Natural killer cell (primary cell): ENCODE measurements around the gene PIP5K1B. TPM values are rescaled to one million over a fixed set of nuclear protein-coding genes. Genes with fewer than 3 reads are reported as not detected.
A peak's percentile ranks its signal among the peaks of the same experiment; 100 is the strongest.

Experiments
- ATAC-seq, 3 donors: fragments of 150-1000 bp in 2 of 3; fragments of 200-7000 bp in 1 of 3; cut with Tn5 transposase; 1 replicate in 1 of 3; 2 replicates in 2 of 3; pipeline ENCODE4 v1.10.0; 2021; ENCODE audit warnings: mild to moderate bottlenecking in 2 of 3, moderate library complexity in 2 of 3
- DNase-seq, 2 donors: peaks; one replicate each; pipeline versions ENCODE4 v3.0.0 to v3.0.0-alpha.2; 2013 to 2021; ENCODE audit warnings: mixed read lengths in 1 of 2
- H3K27ac ChIP-seq: one replicate; pipeline ENCODE4 v1.5.1; 2013; ENCODE audit warnings: mild to moderate bottlenecking, low read length
- H3K27me3 ChIP-seq: one replicate; pipeline ENCODE4 v1.6.1; 2013; ENCODE audit warnings: low read length; ENCODE audit not compliant: control insufficient read depth, insufficient read depth
- H3K36me3 ChIP-seq: one replicate; pipeline ENCODE4 v1.6.1; 2013; ENCODE audit warnings: low read length; ENCODE audit not compliant: control insufficient read depth, insufficient read depth
- H3K4me1 ChIP-seq: one replicate; pipeline ENCODE4 v1.6.1; 2013; ENCODE audit warnings: low read length; ENCODE audit not compliant: control insufficient read depth, insufficient read depth
- H3K4me3 ChIP-seq: one replicate; pipeline ENCODE4 v1.5.1; 2013; ENCODE audit warnings: low read length
- H3K9me3 ChIP-seq: one replicate; pipeline ENCODE4 v1.6.1; 2013; ENCODE audit warnings: low read length; ENCODE audit not compliant: control insufficient read depth, insufficient read depth
- H3K27ac Mint-ChIP-seq, 2 donors: one replicate each; pipeline ENCODE4 v1.8.0; 2022; ENCODE audit warnings: mild to moderate bottlenecking in 2 of 2, mixed read lengths in 2 of 2, moderate library complexity in 1 of 2
- H3K27me3 Mint-ChIP-seq, 2 donors: one replicate each; pipeline ENCODE4 v1.8.0; 2022; ENCODE audit warnings: low read depth in 2 of 2, mixed read lengths in 2 of 2
- H3K36me3 Mint-ChIP-seq: one replicate; pipeline ENCODE4 v1.8.0; 2022; ENCODE audit warnings: mixed read lengths
- H3K4me1 Mint-ChIP-seq, 2 donors: one replicate each; pipeline ENCODE4 v1.8.0; 2022; ENCODE audit warnings: mixed read lengths in 2 of 2
- H3K4me3 Mint-ChIP-seq: one replicate; pipeline ENCODE4 v1.8.0; 2022; ENCODE audit warnings: mild to moderate bottlenecking, moderate library complexity, mixed read lengths
- H3K9me3 Mint-ChIP-seq, 2 donors: one replicate each; pipeline ENCODE4 v1.8.0; 2022; ENCODE audit warnings: mixed read lengths in 2 of 2
- WGBS: methylation state at CpG from one replicate; pipeline ENCODE4 v1.1.7; 2013; ENCODE audit warnings: missing lambda C conversion rate; ENCODE audit not compliant: insufficient coverage; 5-methylcytosine and 5-hydroxymethylcytosine counted together
- intact Hi-C: fragments of 100-400 bp; cut with micrococcal nuclease; formaldehyde crosslinking; loops from one replicate; pipeline ENCODE4 v1.14.2; 2022
- total RNA-seq, 4 donors: library from RNA; stranded (reverse); fragments of 120-200 nt in 1 of 4; gene quantifications; one replicate each; pipeline versions ENCODE4 v1.2.3 to v1.2.4, GENCODE V29; 2013 to 2022
- TF ChIP-seq, protein P1 (sequence below): fragments of 200-600 bp; IDR thresholded peaks from one replicate; pipeline ENCODE4 v1.8.0; 2022; ENCODE audit warnings: antibody characterized with exemption

PIP5K1B gene
- total RNA-seq, 3 donors from 2014 or later (not counting 1 experiment from before 2014, with no cell fraction given): 0.73 to 3.4 (median 1.3) TPM

DNA sequence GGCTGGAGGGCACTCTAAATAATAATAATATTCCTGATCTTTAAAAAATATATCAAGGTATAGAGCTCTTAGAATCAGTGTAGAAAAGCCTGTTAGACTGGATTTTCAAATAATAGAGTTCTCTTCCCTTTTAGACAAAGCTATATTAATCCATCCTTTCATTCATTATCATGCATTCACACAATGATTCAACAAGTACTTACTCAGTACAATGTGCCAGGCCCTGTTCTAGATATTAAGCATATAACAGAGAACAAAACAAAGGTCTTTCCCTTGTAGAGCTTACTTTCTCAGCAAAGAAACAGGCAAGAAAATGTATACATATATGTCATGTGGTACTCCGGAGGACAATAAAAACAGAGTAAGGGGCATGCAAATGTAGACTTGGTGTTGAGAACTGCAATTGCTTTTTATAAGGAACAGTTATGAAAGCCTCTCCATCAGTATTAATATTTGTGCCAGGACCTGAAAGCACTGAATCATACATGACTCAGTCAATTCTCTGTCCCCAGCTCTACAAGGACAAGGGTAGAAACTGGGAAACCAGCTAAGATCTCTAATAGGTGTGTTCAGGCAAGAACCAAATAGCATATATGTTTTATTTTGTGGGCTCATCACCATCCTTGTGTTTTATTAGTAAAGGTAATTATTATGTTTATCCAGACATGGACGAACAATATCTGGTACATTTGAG is 72.2 kb downstream of the PIP5K1B start:
- no peaks in the 10 kb centered on the region for H3K36me3 ChIP-seq
- Mint-ChIP-seq H3K27ac (no peak overlapping the region), H3K27me3 (peaks cover 3 to 22% of the 10 kb centered on the region in 2 donors), H3K36me3 (no peaks in the 10 kb centered on the region), H3K4me1 (peaks cover 0 to 4% of the 10 kb centered on the region in 2 donors), H3K4me3 (no peak overlapping the region), H3K9me3 (no peaks in the 10 kb centered on the region)
- TF ChIP-seq, protein P1, sequence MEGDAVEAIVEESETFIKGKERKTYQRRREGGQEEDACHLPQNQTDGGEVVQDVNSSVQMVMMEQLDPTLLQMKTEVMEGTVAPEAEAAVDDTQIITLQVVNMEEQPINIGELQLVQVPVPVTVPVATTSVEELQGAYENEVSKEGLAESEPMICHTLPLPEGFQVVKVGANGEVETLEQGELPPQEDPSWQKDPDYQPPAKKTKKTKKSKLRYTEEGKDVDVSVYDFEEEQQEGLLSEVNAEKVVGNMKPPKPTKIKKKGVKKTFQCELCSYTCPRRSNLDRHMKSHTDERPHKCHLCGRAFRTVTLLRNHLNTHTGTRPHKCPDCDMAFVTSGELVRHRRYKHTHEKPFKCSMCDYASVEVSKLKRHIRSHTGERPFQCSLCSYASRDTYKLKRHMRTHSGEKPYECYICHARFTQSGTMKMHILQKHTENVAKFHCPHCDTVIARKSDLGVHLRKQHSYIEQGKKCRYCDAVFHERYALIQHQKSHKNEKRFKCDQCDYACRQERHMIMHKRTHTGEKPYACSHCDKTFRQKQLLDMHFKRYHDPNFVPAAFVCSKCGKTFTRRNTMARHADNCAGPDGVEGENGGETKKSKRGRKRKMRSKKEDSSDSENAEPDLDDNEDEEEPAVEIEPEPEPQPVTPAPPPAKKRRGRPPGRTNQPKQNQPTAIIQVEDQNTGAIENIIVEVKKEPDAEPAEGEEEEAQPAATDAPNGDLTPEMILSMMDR: no peak
- peaks cover 14% of the 10 kb centered on the region for H3K4me1 ChIP-seq
- ATAC-seq (no peak), DNase-seq (no peak)
- intact Hi-C loops: no loop called here
- 100% methylated on average over 1 of the region's 2 CpGs for WGBS
- no peaks in the 10 kb centered on the region for H3K27me3 ChIP-seq
- H3K4me3 ChIP-seq: no peak overlapping the region
- no peaks in the 10 kb centered on the region for H3K9me3 ChIP-seq
- H3K27ac ChIP-seq: no peak overlapping the region

DNA sequence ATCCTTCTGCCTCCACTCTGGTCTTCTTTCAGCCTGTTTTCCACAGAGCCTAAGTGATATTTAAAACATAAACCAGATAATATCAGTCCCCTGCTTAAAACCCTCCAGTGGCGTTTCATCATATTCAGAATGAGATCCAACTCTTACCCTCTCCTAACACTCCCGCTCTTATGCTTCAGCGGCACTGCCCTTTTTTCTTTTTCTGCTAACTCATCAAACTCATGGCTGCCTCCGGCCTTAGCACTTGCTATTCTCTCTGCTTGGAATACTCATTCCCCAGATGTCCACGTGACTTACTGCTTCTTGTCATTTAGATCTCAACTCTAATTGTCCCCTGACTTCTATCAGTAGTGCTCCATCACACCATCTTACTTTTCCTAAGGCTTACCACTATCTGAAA is 73.6 kb downstream of the PIP5K1B start:
- H3K4me1 Mint-ChIP-seq: peaks cover 0 to 4% of the 10 kb centered on the region in 2 donors
- intact Hi-C loops: no loop called here

DNA sequence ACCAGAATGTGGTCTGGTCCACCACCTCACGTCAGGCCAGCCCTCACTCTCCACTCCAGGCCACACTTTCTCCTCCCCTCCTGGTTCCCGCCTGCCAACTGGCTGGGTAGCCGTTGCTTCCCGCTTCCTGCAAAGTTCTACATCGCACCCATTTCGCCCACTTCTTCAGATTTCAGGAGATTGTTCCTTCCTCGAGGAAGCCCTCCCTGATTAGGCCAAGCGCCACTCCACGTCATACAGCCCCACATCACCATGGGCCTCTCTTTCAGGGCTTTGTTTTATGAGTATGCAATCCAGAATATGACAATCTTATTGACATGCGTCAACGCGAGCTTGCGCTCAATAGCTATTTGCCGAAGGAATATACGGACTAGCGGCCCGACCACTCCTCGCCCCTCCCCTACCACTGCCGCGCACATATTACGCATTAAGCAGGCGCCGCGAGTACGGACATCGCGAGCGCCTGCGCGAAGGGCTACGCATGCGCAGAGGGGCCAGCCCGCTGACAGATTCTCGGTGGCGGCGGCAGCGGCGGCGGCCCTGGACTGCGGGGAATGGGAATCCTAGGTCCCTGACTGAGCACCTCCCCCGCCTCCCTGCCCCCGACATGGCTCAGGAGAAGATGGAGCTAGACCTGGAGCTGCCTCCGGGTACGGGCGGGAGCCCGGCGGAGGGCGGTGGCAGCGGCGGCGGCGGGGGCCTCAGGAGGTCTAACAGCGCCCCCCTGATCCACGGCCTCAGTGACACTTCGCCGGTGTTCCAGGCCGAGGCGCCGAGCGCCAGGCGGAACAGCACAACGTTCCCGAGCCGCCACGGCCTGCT is 74.7 kb downstream of the PIP5K1B start:
- H3K27me3 ChIP-seq: no peaks in the 10 kb centered on the region
- peaks cover 0 to 4% of the 10 kb centered on the region in 2 donors for H3K4me1 Mint-ChIP-seq
- H3K36me3 Mint-ChIP-seq: no peaks in the 10 kb centered on the region
- H3K27me3 Mint-ChIP-seq: peaks cover 3 to 6% of the 10 kb centered on the region in 2 donors
- peak overlapping the region; percentile 97 for H3K27ac ChIP-seq
- no peaks in the 10 kb centered on the region for H3K36me3 ChIP-seq
- peaks cover 17% of the 10 kb centered on the region for H3K4me1 ChIP-seq
- H3K4me3 Mint-ChIP-seq: no peak overlapping the region
- H3K4me3 ChIP-seq: peak overlapping the region; percentile 75
- 0% methylated on average over 65 of the region's 65 CpGs for WGBS
- peak; percentile 95 to 98 for DNase-seq
- intact Hi-C loops: loop anchor here (10.0 kb wide), 1 partner anchor 255 kb away; the partner anchor contains the start of gene FXN
- peak; percentile 90 to 96 (median 92) for ATAC-seq
- TF ChIP-seq, protein P1: peak; percentile 40
- no peaks in the 10 kb centered on the region for H3K9me3 Mint-ChIP-seq
- no peak overlapping the region for H3K27ac Mint-ChIP-seq
- H3K9me3 ChIP-seq: no peaks in the 10 kb centered on the region

More for the DNA sequence above, 73.6 kb downstream of the PIP5K1B start:
- Mint-ChIP-seq H3K36me3 (no peaks in the 10 kb centered on the region), H3K27ac (no peak overlapping the region), H3K27me3 (peaks cover 3 to 11% of the 10 kb centered on the region in 2 donors), H3K9me3 (no peaks in the 10 kb centered on the region), H3K4me3 (no peak overlapping the region)
- no peaks in the 10 kb centered on the region for H3K27me3 ChIP-seq
- ATAC-seq (no peak), DNase-seq (peak in 1 of 2 donors; percentile 8)
- no peak overlapping the region for H3K4me3 ChIP-seq
- no peaks in the 10 kb centered on the region for H3K9me3 ChIP-seq
- H3K4me1 ChIP-seq: peaks cover 15% of the 10 kb centered on the region
- TF ChIP-seq, protein P1: no peak
- 97% methylated on average over 5 of the region's 5 CpGs for WGBS
- H3K27ac ChIP-seq: no peak overlapping the region
- H3K36me3 ChIP-seq: no peaks in the 10 kb centered on the region
